Endothelial cell of umbilical vein (primary cell): ENCODE results near the gene ZSCAN26. TPM values are rescaled to one million over a fixed set of nuclear protein-coding genes. Genes with fewer than 3 reads are reported as not detected.

Experiments used
- BruUV-seq: library from RNA; stranded (reverse); fragments of 400-500 nt; replicated peaks from 2 replicates; lab custom pipeline; 2021; lab: Mats Ljungman, UMichigan
- CTCF ChIA-PET: fragments of 300-600, 350-600 bp; sonication (Branson Sonifier 250); formaldehyde crosslinking; loops from one replicate; lab custom pipeline; 2021; ENCODE audit warnings: antibody characterized with exemption, inconsistent platforms; lab: Charles Lee
- POLR2A ChIA-PET: fragments of 300-600, 350-600 bp; sonication (Branson Sonifier 250); formaldehyde crosslinking; loops from one replicate; lab custom pipeline; 2021; ENCODE audit warnings: antibody characterized with exemption, inconsistent platforms; lab: Charles Lee
- DNase-seq: peaks from one replicate; pipeline ENCODE4 v3.0.0-alpha.2; 2011; ENCODE audit warnings: low read depth, low spot score
- FAIRE-seq: peaks from 2 replicates; lab custom pipeline; 2011; peaks lifted over from hg19 to GRCh38; lab: Jason Lieb, UNC
- H2AFZ ChIP-seq: 2 replicates; pipeline ENCODE4 v1.6.0; 2012; ENCODE audit warnings: low read depth, low read length, control low read depth, inconsistent platforms
- H3K27ac ChIP-seq: 2 replicates; pipeline ENCODE4 v1.5.1; 2011; ENCODE audit warnings: low read depth, mild to moderate bottlenecking, control low read depth, low read length, moderate library complexity; ENCODE audit not compliant: insufficient read depth
- H3K27me3 ChIP-seq, 2 experiments: 2 replicates each; pipeline versions ENCODE4 v1.6.0 to v1.6.1; 2011; ENCODE audit warnings: low read length in 2 of 2, mixed read lengths in 1 of 2; ENCODE audit not compliant: control insufficient read depth in 2 of 2, insufficient read depth in 2 of 2
- H3K36me3 ChIP-seq, 2 experiments: 2 replicates in 1 of 2; 3 replicates in 1 of 2; pipeline ENCODE4 v1.5.1; 2011; ENCODE audit warnings: low read length in 2 of 2, mild to moderate bottlenecking in 1 of 2, moderate library complexity in 1 of 2; ENCODE audit not compliant: control insufficient read depth in 2 of 2, insufficient read depth in 2 of 2; ENCODE audit errors: extremely low read depth in 1 of 2
- H3K4me1 ChIP-seq: 3 replicates; pipeline ENCODE4 v1.5.1; 2011; ENCODE audit warnings: mild to moderate bottlenecking, low read length; ENCODE audit not compliant: control insufficient read depth, insufficient read depth; ENCODE audit errors: extremely low read depth
- H3K4me2 ChIP-seq: 2 replicates; pipeline ENCODE4 v1.6.1; 2011; ENCODE audit warnings: low read length, control low read depth, mixed read lengths; ENCODE audit not compliant: insufficient read depth
- H3K4me3 ChIP-seq, 3 experiments: fragments of 200-600 bp in 1 of 3; sonication (generic), shearing (Covaris generic) in 1 of 3; replicated peaks in 1 of 3; 2 replicates each; pipeline ENCODE4 v1.5.1; 2011 to 2016; ENCODE audit warnings: control low read depth in 3 of 3, low read length in 3 of 3, mild to moderate bottlenecking in 2 of 3, inconsistent platforms in 1 of 3, low read depth in 1 of 3, moderate library complexity in 1 of 3; ENCODE audit not compliant: insufficient read depth in 1 of 3
- H3K79me2 ChIP-seq: 2 replicates; pipeline ENCODE4 v1.6.0; 2012; ENCODE audit warnings: low read length, inconsistent platforms; ENCODE audit not compliant: control insufficient read depth, insufficient read depth
- H3K9ac ChIP-seq: replicated peaks from 2 replicates; pipeline ENCODE3; 2011; ENCODE audit warnings: low read length, control low read depth; ENCODE audit not compliant: insufficient read depth; ENCODE audit errors: extremely low read depth
- H3K9me1 ChIP-seq: replicated peaks from 3 replicates; pipeline ENCODE4 v1.6.0; 2011; ENCODE audit warnings: mild to moderate bottlenecking, low read length; ENCODE audit not compliant: control insufficient read depth, insufficient read depth; ENCODE audit errors: extremely low read depth
- H3K9me3 ChIP-seq: replicated peaks from 2 replicates; pipeline ENCODE4 v1.5.1; 2012; ENCODE audit warnings: low read length, inconsistent platforms; ENCODE audit not compliant: control insufficient read depth, insufficient read depth
- H4K20me1 ChIP-seq: replicated peaks from 2 replicates; pipeline ENCODE3; 2011; ENCODE audit warnings: mild to moderate bottlenecking, low read length; ENCODE audit not compliant: control insufficient read depth, insufficient read depth; ENCODE audit errors: extremely low read depth
- CTCF ChIP-seq, 2 donors: IDR thresholded peaks; 1 replicate in 1 of 2; 2 replicates in 1 of 2; pipeline ENCODE4 v1.5.1; 2011; ENCODE audit warnings: low read length in 2 of 2, mild to moderate bottlenecking in 2 of 2, moderate library complexity in 2 of 2, control low read depth in 1 of 2, inconsistent platforms in 1 of 2, low read depth in 1 of 2; ENCODE audit not compliant: insufficient read depth in 1 of 2; ENCODE audit errors: extremely low read depth in 1 of 2
- EZH2 ChIP-seq: IDR thresholded peaks from 2 replicates; pipeline ENCODE4 v1.6.1; 2012; ENCODE audit warnings: borderline replicate concordance, low read depth, mild to moderate bottlenecking, moderate library complexity, low read length, inconsistent platforms; ENCODE audit not compliant: severe bottlenecking
- FOS ChIP-seq: IDR thresholded peaks from 2 replicates; pipeline ENCODE4 v1.6.1; 2011; ENCODE audit warnings: mild to moderate bottlenecking, low read length, moderate library complexity, borderline replicate concordance; ENCODE audit not compliant: insufficient read depth
- GATA2 ChIP-seq: IDR thresholded peaks from 2 replicates; pipeline ENCODE4 v1.7.0; 2011; ENCODE audit warnings: low read depth, mild to moderate bottlenecking, moderate library complexity, mixed read lengths, low read length; ENCODE audit not compliant: insufficient read length, insufficient read depth
- JUN ChIP-seq: IDR thresholded peaks from 2 replicates; pipeline ENCODE4 v1.6.1; 2011; ENCODE audit warnings: borderline replicate concordance, low read depth; ENCODE audit not compliant: insufficient read length, insufficient read depth
- MYC ChIP-seq: IDR thresholded peaks from one replicate; pipeline ENCODE4 v1.6.1; 2011; ENCODE audit warnings: mild to moderate bottlenecking, low read depth, low read length
- POLR2A ChIP-seq: IDR thresholded peaks from 2 replicates; pipeline ENCODE4 v1.6.1; 2012; ENCODE audit warnings: low read depth, mild to moderate bottlenecking, control low read depth, low read length
- POLR2AphosphoS5 ChIP-seq: IDR thresholded peaks from 2 replicates; pipeline ENCODE4 v1.6.1; 2012; ENCODE audit warnings: low read depth, mild to moderate bottlenecking, control low read depth, low read length, moderate library complexity; ENCODE audit not compliant: insufficient read depth
- dilution Hi-C: fragments of 300-500 bp; cut with MboI; formaldehyde crosslinking; loops from one replicate; pipeline ENCODE4 v1.15.0; 2019; ENCODE audit warnings: low sequenced_read_pairs; ENCODE audit not compliant: extremely low pct_ligation_motif_present
- intact Hi-C: fragments of 100-400 bp; cut with micrococcal nuclease; formaldehyde crosslinking; loops from one replicate; pipeline ENCODE4 v1.10.0; 2022
- polyA plus RNA-seq, 4 experiments: library from polyadenylated mRNA; depleted of rRNA in 3 of 4; stranded (reverse) in 3 of 4; unstranded in 1 of 4; fragments of >200 nt; gene quantifications; 2 replicates each; pipeline versions ENCODE4 v1.2.1 to v1.2.3, GENCODE V29; 2011 to 2012; ENCODE audit warnings: missing spikeins in 1 of 4
- total RNA-seq: library from RNA; stranded (reverse); gene quantifications from 2 replicates; pipeline ENCODE4 v1.2.3, GENCODE V29; 2021
- TF ChIP-seq, protein P1 (sequence below): IDR thresholded peaks from 2 replicates; pipeline ENCODE4 v1.6.1; 2011; ENCODE audit not compliant: insufficient read depth, insufficient read length

Gene ZSCAN26
- total and polyA plus RNA-seq, 2 donors (not counting 3 experiments of a cell fraction or from before 2014, with no cell fraction given) = 12.8 to 14.1 TPM

DNA sequence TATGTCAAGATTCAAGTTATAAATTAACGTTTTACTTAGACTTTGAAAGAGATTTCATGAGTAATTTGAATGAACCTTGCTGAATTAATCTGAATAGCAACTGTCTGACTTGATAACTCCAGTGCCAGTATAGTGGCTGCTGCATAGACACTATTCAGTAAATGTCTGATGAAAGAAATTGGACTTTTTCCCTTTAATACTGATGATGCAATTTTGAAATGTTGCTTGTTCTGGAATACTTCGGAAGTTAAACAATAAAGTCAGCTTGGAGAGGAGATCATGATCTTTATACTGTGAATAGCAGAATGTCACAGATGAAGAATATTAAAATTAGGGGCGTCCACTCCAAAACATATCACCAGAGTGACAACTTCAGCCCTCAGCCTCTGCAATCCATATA, 10.8 kb downstream of the ZSCAN26 start:
- TF ChIP-seq, protein P1, sequence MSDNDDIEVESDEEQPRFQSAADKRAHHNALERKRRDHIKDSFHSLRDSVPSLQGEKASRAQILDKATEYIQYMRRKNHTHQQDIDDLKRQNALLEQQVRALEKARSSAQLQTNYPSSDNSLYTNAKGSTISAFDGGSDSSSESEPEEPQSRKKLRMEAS = no peak
- TF ChIP-seq MYC (no peak), FOS (no peak), JUN (no peak), POLR2AphosphoS5 (no peak), CTCF (IDR thresholded peaks at IDR 0.05; ENCODE audit: extremely low read depth in 1 of 2, insufficient read depth in 1 of 2, low read depth in 1 of 2, low read length in 2 of 2) (no peak), EZH2 (no peak), POLR2A (no peak), GATA2 (no peak)
- H4K20me1 ChIP-seq = no peaks in the 10 kb centered on the region
- H2AFZ ChIP-seq = no peak overlapping the region
- peaks cover 10 to 15% of the 10 kb centered on the region in 2 experiments for H3K36me3 ChIP-seq
- intact Hi-C loops = no loop called here
- H3K4me1 ChIP-seq = peaks cover 7% of the 10 kb centered on the region
- DNase-seq (no peak), FAIRE-seq (no peak)
- no peak overlapping the region for H3K27ac ChIP-seq
- ChIA-PET CTCF (no interaction called here), POLR2A (no interaction called here)
- dilution Hi-C loops = no loop called here
- no TSS peak for BruUV-seq
- no peaks in the 10 kb centered on the region for H3K9me1 ChIP-seq
- no peaks in the 10 kb centered on the region for H3K9me3 ChIP-seq
- no peak overlapping the region for H3K4me3 ChIP-seq
- H3K27me3 ChIP-seq = no peaks in the 10 kb centered on the region
- H3K9ac ChIP-seq = no peak overlapping the region
- H3K79me2 ChIP-seq = peaks cover 8% of the 10 kb centered on the region
- H3K4me2 ChIP-seq = no peak overlapping the region
